ENCODE results near the gene TRIO. TPM values are rescaled to one million over a fixed set of nuclear protein-coding genes. Genes with fewer than 3 reads are reported as not detected.

TRIO gene
- total RNA-seq, 1 experiment from 2014 or later, result 68.4 TPM

GRCh38 chr5:14405706-14406553 is 262.8 kb downstream of the TRIO start:
- Histone ChIP-seq H3K4me2 (ENCODE audit: low read length) (no peak overlapping the region), H3K9me2 (ENCODE audit: insufficient read depth) (no peaks in the 10 kb centered on the region), H3K9me3 (ENCODE audit: control insufficient read depth in 1 of 2, insufficient read depth in 1 of 2, low read depth in 1 of 2, low read length in 2 of 2) (peaks cover 0 to 5% of the 10 kb centered on the region in 2 experiments; a peak in 1 of 4 replicates), H4K20me1 (ENCODE audit: insufficient read depth) (no peaks in the 10 kb centered on the region), H3K79me2 (ENCODE audit: insufficient read depth, low read length) (peaks cover 9% of the 10 kb centered on the region; the same call in 1 of the 2 replicates), H2AFZ (ENCODE audit: low read depth, low read length, poor library complexity, severe bottlenecking) (no peak overlapping the region), H3K4me3 (replicated peaks in 1 of 2; ENCODE audit: low read depth in 1 of 2, low read length in 2 of 2) (no peak overlapping the region), H3K27me3 (ENCODE audit: insufficient read depth, low read length) (no peaks in the 10 kb centered on the region), H3K9ac (ENCODE audit: low read length) (no peak overlapping the region), H3K27ac (ENCODE audit: low read depth, low read length) (no peak overlapping the region), H3K4me1 (ENCODE audit: control insufficient read depth in 1 of 2, insufficient read depth in 2 of 2, low read length in 2 of 2) (no peaks in the 10 kb centered on the region), H3K36me3 (ENCODE audit: control insufficient read depth in 1 of 2, insufficient read depth in 2 of 2, low read length in 2 of 2) (peaks cover 12 to 19% of the 10 kb centered on the region in 2 experiments)
- ChIA-PET CTCF (no interaction called here), RAD21 (ENCODE audit: low non-redundant PET in 1 of 2, low total read pairs in 2 of 2, uncharacterized antibody in 2 of 2, unreplicated experiment in 2 of 2) (no interaction called here), POLR2A (no interaction called here)
- intact Hi-C loops (cut with micrococcal nuclease), result no loop called here
- TF ChIP-seq YY1 (IDR thresholded peaks at IDR 0.05; ENCODE audit: extremely low read depth, insufficient replicate concordance, low read depth, low read length), result no peak
- TF ChIP-seq ELF1 (IDR thresholded peaks at IDR 0.05; ENCODE audit: borderline replicate concordance, low read depth), result no peak
- TF ChIP-seq REST (IDR thresholded peaks at IDR 0.05; ENCODE audit: low read depth), result no peak
- no peak for TF ChIP-seq MAX (IDR thresholded peaks at IDR 0.05)
- TF ChIP-seq EGR1 (IDR thresholded peaks at IDR 0.05; ENCODE audit: low read depth), result no peak
- no peak for TF ChIP-seq CBX3 (IDR thresholded peaks at IDR 0.05; ENCODE audit: low read depth)
- TF ChIP-seq POLR2A (IDR thresholded peaks at IDR 0.05; ENCODE audit: borderline replicate concordance, extremely low read depth, insufficient read depth, insufficient read length), result no peak
- TF ChIP-seq ZFX (IDR thresholded peaks at IDR 0.05), result no peak
- TF ChIP-seq CEBPB (IDR thresholded peaks at IDR 0.05; ENCODE audit: low read depth), result no peak
- no peak for TF ChIP-seq FOSL1 (IDR thresholded peaks at IDR 0.05; ENCODE audit: low read depth)
- TF ChIP-seq ZNF274 (IDR thresholded peaks at IDR 0.05; ENCODE audit: low read depth, low read length), result no peak
- TF ChIP-seq ATF3 (IDR thresholded peaks at IDR 0.05), result no peak
- no peak for TF ChIP-seq POLR2AphosphoS5 (IDR thresholded peaks at IDR 0.05; ENCODE audit: low read depth, low read length)
- TF ChIP-seq JUND (IDR thresholded peaks at IDR 0.05), result no peak
- TF ChIP-seq EZH2 (IDR thresholded peaks at IDR 0.05), result no peak
- DNase-seq (ENCODE audit: low read depth, low spot score), result no peak
- no TSS peak for BruUV-seq (replicated peaks)
- ATAC-seq, result no peak

Measured in HCT116 (cell line).